ENCODE measurements around the gene KCND3.
A peak's percentile ranks its signal among the peaks of the same experiment; 100 is the strongest.
"Not testable (repeated sequence)": the region's sequence is repeated elsewhere in the genome, so short reads cannot be mapped to it uniquely, and the experiment has no call there.

The KCND3 gene

DNA sequence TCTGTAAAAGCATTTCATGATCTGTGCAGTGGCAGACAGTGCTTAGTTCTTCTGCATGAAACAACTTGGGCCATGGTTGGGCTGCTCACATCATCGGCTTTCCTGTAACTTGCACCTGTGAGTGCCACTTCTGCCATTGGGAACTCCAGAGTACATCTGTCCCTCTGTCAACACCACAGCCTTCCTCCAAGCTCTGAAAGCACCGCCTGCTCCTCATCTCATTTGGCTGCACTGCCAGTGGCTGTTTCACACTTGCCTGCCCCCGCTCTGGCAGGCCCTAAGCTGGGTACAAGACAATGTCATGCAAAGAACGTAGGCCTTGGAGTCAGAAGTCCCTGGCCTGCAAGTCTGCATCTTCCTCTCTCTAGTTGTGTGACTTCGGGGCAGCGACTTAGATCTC, 187.4 kb downstream of the KCND3 start:
- no peak for DNase-seq

DNA sequence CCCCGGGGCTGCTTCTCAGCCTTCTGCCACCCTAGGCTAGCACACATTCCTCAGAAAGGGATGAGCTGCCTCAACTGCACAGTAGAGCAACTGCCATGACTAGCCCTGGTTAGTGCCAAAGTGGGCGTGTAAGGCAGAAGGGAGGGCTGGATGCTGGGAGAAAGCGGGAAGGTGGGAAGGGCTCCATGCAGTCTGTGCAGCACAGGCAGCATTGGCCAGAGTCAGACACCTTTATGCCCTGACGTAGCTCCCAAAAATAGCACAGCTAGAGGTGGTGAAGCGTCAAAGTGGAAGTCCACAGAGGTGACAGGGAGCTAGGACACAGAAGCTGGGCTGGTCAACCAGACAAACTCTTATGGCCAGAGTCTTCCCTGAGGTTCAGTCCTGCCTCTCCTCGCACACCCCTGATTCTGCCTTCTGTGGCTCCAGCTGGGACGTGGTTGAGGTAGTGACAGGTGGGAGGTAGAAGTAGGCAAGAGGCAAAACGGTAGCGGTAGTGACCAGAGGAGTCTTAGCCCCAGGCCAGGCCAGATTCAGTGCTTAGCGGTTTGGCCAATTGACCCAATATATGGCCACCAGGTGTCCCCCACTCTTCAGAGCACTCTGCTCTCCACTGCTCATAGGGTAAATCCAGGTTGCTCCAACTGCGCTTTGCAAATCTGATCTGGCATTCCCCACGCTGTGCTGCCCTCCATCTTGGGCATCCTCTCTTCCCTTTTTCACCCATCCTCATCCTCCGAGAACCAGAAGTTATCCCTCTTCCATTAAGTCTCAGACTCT, 188.2 kb downstream of the KCND3 start:
- no peak for DNase-seq

DNA sequence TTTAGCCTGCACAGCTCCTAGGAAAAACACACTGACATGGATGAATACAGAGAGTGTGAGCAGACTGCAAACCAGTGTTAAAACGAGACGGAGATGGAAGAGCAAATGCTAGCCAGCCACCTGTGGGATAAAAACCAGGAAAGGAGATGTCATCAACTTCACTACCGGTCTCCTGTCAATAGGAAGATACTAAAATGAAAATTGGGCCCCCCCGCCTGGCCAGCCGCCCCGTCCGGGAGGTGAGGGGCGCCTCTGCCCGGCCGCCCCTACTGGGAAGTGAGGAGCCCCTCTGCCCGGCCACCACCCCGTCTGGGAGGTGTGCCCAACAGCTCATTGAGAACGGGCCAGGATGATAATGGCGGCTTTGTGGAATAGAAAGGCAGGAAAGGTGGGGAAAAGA, 189.7 kb downstream of the KCND3 start:
- not testable (repeated sequence) for DNase-seq

DNA sequence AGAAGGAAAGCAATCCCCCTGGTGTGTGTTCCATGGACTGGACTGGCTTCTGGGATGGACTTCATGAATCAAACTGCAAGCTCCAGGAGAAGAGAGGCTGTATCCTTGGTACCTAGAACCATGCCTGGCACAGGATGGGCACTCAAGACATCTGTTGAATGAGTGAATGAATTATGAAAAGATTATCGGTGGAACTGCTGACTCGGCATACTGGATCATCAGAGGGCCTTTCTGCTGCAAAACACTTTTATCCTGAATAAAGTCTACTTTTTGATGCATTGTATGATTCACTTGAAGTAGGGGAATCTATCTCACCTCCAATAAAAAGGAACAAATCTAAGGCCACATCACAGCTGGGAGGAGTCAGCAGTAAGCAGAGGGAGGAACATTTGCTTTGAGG, 190.9 kb downstream of the KCND3 start:
- DNase-seq: no peak

DNA sequence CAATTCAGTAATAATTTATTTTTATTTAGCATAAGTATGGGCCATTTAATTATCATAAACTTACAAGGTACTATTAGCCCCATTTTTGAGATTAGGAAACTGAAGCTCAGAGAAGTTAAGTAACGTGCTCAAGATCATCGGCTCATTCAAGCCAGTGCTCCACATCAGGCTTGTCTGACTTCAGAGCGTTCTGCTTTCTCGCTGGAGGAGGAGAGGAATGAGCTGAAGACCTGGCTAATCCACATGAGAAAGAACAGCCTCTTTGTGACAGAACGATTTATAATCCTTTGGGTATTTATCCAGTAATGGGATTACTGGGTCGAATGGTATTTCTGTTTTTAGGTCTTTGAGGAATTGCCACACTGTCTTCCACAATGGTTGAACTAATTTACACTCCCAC, 194.1 kb downstream of the KCND3 start:
- DNase-seq: no peak

DNA sequence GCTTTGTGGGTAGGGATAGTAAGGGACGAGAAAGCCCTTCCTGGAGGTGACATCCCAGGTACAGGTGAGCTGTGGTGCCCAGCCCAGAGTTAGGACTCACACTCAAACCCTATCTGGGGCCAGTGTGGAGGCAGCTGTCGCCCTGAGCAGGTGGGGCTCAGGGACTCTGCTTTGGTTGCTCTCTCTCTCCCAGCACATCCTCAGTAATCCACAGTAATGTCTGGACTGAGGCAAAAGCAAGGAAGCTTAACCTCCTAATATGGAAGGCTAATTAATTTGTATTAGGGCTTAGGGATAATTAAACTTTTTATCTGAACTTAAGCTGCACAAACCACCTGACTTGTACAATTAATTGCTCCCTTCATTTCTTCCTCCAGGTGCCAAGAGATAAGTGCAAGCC, 195.5 kb downstream of the KCND3 start:
- no peak for DNase-seq

DNA sequence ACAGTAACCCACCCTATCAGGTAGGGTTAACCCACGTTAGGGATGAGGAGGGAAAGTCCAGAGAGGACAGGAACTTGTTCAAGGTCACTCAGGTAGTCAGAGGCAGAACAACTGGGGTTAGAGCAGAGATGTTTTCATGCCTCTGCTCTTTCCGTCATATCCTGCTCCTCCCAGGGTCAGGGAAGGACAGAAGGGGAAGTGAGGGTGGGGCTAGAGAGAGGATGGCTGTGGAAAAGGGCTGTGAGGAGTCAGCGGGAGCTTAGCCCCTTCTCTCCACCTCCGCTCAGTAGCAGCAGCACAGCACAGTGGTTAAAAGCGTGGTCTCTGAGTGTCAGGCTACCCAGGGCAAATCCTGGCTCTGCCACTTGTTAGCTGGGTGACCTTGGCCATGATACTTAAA, 197.2 kb downstream of the KCND3 start:
- DNase-seq: no peak

DNA sequence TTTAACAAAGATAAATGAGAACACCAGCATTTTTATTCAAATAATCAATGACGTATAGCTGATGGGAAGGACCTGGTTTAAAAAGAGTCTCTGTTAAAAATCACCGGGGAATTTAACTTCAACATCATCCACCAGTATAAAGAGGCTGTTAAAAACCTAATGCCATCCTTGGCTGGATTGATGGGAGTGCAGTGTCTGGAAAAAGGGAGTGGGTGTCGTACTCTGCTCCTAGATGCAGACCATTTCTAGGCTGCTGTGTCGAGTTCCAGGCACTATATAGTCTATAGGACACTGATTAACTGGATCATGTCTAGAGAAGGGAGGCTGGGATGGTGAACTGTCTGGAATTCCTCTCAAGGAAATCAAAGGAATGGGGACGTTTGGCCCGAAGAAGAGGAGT, 197.7 kb downstream of the KCND3 start:
- no peak for DNase-seq

DNA sequence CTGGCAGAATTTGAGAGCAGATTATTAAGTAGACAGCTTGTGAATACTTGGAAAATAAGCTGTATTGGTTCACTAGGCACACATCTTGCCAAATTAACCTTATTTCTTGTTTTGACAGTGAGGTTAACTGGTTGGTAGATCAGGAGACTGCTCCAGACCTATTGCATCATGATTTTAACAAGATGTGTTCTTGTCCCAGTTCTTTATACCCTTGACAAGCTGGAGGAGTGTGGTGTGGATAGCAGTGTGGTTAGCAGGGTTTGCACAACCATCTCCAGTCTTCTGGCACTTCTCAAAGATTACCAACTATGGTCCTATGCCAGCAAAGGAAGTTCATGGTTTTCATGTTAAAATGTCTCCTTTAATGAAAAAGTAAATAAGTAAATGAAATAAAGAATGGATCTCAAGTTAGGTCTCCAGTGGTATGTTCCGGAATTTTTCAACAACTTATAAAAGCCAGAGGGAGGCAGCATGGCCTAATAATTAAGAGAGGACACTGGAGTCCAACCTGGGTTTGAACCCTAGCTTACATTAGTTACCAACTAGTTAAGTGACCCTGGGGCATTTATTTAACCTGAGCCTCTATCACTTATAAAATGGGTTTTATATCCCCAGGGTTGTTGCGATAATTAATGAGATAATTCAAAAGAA, 199.7 kb downstream of the KCND3 start:
- DNase-seq: no peak

DNA sequence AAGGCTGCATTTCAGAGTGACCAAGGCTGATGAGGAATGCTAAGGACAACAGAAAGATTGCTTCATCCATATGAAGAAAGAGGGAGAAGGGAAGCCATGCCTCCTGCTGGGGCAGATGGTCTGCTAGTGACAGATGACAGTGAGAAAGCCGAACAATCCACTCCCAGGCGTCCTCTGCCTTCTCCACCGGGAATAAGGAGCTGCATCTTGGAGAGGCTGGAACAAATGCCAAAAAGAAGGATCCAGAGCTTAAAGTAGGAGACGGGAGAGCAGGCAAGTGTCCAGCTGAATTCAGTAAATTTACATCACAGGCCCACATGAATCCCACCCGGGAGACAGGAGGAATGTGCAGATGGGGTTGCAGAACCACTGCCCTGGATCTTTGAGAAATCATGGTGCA, 200.3 kb downstream of the KCND3 start:
- no peak for DNase-seq

DNA sequence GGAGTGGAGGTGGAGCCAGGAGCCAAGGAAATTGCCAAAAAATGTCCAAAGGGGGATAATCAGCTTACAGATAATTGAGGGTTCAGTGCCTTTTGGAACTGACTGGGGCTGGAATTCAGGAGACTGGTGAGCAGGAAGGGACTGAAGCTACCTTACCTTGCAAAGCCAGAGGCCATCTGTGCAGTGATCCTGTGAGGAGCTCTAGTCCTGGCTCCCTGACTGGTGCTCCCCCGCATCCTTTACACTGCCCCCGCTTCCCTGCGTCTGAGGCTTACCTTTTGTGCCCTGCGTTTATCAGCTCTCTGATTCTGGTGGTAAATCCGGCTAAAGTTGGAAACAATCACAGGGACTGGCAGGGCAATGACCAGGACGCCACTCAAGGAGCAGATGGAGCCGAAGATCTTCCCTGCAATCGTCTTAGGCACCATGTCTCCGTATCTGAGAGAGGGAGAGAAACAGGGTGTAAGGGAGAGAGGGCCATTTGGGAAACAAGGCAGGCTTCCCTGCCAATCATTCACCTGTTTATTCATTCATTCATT, 202.7 kb downstream of the KCND3 start:
- no peak for DNase-seq

DNA sequence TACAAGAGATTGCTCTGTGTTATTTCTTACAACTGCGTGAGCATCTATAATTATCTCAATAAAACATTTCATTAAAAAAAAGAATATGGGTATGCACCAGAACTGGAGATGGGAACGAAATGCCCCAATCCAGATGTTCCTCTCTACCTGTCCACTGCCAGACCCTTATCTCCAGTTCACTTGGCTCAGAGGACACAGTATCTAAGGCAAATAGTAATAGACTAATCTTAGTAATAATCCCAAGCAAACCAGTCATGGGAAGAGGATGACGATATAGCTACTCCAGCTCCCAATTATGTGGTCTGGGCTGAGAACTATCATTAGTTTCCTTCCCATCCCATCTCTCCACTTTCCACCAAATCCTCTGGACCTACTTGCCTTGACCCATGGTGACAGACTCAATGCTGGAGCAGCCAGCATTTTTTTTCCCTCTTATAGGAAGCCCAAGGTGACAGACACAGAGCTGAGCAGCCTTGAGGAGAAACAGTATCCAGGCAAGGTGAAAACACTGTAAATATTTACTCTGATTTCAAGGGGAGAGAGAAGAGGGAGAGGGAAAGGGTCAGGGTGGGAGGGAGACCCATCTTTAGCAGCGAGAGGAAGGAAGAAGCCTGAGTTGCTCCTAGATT, 205.1 kb downstream of the KCND3 start:
- DNase-seq: no peak

DNA sequence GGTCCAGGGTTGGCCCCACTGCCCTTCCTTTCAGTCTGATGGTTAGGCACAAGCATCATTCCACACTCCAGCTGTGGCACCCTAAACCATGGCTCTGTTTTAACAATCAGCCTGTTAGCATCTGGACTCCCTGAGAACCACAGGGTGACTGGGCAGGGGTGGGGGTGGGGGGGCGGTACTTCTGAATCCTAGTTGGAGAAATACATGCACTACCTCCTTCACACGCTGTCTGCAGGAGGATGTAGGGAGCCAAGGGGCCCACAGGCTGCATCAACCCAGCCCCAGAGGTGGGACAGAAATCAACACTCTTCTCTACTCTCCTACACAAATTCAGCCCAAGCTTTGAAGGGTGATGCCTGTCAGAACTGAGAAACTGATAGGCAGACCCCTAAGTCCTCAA, 209.9 kb downstream of the KCND3 start:
- no peak for DNase-seq

DNA sequence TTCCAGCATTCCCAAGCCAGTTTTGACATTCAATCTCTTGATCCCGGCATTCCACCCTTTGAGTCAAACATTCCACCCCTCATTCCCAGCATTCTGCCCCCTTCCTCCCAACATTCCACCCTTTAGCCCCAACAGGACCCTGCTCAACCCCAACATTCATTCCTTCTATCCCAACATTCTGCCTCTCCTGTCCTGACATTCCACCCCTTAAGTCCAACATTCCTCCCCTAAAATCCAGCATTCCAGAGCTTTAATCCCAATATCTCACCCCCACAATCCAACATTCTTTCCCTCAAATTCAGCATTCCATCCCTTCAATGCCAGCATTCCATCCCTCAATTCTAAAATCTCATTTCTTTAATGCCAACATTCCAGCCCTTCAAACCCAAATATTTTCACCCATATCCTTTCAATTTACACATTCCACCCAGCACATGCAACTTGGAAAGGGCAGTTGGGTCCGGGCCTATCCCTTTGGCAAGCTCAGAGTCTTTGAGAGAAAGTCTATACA, 210.9 kb downstream of the KCND3 start:
- no peak for DNase-seq

DNA sequence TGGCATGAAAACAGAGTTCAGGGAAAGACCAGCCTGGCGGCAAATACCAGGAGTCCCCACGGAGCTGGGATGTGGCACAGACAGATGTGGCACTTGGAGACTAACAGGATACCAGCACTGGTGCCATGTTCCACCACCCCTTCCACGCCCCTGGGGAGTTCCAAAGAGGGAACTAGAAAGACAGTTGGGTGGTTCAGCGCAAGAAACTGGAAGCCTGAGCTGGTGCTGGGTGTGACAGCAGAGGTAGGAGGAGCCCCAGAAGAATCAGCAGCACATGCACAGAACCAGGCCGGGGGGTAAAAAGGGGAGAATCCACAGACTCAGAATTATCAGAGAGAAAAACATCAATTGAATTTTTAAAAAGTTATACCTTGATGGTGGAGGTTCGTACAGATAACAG, 211.4 kb downstream of the KCND3 start:
- no peak for DNase-seq

DNA sequence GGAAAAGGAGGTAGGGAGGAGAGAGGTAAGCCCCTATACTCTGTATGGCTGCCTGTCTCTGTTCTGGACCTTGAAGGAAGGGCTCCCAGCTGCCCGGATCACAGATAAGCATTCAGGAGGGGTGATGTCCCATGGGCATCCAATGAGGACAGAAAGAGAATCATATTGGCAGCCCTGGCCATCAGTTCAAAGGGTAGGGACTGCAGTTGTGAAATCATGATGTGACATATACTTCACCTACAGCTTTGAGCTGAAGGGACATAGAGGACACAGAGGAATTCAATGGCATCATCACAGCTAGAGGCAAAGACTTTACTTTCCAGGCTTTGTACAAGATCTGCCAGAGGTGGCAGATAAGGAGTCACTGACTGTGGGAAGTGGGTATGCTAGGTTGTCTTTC, 212.2 kb downstream of the KCND3 start:
- DNase-seq: no peak

DNA sequence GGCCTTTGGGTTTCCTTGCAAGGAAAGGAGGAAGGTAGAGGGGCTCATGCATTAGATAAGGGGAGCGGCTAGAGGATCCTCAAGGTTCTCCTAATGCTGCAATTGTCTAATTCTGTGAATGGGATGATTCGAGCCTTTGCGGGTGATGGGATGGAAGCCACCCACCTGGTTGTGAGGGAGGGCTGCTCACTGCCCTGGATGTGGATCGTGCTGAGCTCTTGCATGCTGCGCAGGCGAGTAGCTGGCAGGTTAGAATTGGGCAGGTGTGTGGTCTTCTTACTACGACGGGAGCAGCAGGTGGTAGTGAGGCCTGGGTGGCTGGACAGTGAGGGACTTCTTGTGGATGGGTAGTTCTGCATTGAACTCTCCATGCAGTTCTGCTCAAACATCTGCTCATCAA, 212.6 kb downstream of the KCND3 start:
- no peak for DNase-seq

DNA sequence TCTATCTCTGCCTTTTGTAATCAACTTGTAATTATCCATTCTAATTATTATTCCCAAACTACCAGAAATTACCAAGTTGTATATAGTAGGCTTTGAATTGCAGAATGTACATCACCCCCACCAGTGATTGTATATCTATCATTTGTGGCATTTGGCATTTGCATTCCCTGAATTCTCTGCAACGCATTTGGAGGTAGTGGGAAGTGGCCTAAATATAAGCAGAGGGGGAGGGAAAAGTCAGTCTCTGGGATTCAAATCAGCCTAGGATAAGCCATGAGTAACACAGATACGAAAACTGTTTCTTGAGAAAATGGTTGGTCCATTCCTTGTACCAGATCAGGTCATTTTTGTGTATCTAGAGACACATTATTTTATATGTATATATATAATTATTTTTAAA, 213.1 kb downstream of the KCND3 start:
- no peak for DNase-seq

DNA sequence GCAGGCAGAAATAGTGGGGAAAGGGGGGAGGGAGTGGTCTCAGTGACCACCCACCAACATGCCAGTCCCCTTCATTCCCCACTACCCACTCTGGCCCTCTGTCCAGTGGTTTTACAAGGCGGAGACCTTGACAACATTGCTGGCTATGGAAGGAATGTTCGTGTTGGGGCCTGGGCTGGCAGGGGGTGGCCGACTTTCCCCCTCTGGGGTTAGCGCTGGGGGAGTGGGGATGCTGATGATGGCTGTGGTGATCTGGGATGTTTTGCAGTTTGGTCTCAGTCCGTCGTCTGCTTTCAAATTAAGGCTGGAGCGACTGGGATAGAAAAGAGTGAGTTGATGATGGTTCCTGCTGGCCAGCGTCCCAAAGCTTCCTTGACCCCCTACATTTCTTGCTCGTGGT, 213.5 kb downstream of the KCND3 start:
- no peak for DNase-seq

DNA sequence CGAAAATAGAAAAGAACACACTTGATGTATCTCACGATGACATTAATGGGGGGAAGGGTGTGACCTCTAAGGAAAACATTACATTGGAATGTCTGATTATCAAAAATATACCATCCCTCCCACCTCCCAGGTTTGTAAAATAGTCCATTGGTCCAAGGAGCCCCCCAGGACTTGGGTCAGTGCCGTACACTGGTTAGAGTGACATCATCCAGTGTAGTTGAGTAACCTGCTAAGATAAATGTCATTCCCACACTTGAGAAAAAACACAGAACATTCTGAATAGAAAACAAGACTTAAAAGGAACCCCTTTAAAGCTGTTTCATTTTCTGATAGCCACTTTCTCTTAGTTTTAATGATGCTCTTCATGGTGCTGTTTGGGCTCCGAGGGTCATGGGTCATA, 218.6 kb downstream of the KCND3 start:
- DNase-seq: no peak

DNA sequence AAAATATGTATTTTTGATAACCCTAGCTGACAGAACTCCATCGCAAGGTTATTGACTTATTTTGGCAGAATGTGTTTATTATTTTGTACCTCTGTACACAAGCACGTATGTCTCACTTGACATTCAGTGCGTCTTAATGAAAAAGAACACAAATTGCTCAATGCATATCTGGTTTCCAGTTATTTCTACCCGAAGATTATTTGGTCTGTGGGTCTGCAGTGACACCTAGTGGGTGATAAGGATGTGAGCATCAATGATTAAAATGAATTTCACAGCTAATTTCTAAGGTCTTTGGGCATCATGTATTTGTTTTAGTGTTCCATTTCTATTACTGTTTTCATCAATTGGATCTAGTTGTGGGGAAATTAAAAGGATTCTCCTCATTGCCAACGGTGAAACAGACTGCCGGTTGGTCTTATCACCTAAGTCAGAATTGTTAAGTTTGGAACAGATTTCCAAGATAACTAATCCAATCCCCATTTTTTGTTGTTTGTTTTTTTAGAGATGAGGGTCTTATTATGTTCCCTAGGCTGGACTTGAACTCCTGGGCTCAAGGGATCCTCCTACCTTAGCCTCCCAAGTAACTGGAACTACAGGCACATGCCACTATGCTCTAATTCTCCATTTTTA, 219.8 kb downstream of the KCND3 start:
- peak; percentile 65 for DNase-seq

DNA sequence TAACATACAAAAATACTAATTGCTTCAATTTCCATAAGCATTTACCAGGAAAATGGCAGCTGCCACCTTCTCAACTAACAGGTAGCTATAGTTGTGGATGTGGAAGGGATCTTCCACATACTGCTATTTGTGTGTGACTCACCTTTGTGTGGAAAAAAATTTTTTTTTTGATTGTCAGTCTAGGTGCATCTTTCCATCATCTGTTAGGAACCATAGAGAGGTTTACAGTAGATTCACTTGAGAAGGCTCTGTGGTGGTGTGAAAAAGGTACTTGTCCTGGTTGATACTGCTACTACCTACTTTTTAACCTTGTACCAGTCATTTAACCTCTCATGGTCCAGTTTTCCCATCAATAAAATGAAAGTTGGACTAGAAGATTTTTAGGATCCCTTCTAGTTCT, 220.8 kb downstream of the KCND3 start:
- no peak for DNase-seq

DNA sequence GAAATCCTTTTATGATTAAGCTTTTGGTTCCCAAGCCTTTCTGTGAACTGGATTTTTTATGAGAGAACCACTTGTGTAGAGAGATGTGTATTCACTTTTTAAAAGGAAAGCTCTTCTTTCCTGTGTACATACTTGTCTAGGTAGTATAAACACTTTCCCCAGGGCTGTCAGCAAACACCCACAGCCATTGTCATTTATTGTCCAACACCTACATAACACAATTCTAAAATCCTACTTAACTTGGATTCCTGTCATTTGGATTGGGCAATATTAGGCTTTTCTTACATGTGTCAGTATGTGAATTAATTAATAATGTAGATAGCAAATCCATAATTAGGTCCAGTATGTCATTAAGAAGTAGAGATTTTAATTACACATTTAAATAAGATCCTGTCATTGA, 221.4 kb downstream of the KCND3 start:
- DNase-seq: no peak
